Raji (cell line): ENCODE results near the gene SACS.

Source experiments
- POLR2A ChIP-seq: IDR thresholded peaks from 2 replicates; pipeline ENCODE4 v1.6.1; 2011; ENCODE audit warnings: low read depth, low read length, control low read depth; ENCODE audit not compliant: insufficient read depth

Gene SACS

DNA sequence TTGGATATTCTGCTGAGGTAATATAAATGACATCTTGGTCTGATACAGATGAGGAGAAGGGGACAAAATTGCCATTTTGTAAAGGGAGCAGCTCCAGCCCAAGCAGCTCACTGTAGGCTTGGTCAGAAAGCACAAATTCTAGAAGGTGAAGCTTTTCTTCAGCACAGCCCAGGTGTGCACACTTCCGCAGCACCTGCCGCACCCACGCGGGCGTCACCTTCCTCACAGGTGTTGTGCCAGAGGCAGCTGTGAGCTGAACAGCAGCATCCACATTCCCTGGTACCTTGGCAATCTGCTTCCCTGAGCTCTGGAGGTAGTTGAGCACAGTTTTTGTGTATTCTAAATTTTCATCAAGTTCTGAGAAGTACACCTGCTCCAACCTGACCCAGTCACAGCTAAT is 79.0 kb downstream of the SACS start:
- TF ChIP-seq POLR2A = no peak

DNA sequence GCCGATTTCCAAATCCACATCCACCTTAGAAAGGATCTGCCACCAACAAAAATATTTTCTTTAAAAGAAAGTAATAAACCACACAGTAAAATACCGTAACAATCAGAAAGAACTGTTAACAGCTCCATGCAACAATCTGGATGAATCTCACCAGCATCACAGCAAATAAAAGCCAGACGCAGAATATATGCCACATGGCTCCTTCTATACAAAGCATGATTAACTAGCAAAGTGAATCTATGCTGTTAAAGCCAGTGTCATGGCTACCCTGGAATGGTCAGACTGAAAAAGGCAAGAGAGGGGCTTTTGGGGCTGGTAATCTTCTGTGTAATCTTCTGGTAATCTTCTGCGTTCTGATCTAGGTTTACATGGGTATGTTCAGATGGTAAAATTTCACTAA is 81.3 kb downstream of the SACS start:
- no peak for TF ChIP-seq POLR2A

DNA sequence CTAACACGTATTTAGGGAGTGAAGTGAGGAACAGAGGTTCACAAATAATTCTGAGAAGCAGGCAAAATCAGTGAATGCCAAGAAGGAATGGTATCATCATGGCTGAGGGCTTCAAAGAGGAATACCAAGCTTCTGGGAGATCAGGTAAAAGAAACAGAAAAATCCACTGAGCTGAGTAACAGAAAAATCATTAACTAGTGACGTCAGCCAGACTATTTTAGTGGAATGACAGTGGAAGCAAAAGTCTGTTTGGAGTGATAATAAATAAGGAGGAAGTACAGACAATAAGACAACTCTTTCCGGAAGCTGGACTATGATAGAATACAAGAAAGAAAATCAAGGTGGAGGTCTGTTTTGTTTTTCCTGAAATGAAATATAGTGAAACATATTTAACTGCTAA is 83.5 kb downstream of the SACS start:
- no peak for TF ChIP-seq POLR2A

- no peak for TF ChIP-seq POLR2A
Measured at GRCh38 chr13:23349161-23349897, 84.2 kb downstream of the SACS start.

DNA sequence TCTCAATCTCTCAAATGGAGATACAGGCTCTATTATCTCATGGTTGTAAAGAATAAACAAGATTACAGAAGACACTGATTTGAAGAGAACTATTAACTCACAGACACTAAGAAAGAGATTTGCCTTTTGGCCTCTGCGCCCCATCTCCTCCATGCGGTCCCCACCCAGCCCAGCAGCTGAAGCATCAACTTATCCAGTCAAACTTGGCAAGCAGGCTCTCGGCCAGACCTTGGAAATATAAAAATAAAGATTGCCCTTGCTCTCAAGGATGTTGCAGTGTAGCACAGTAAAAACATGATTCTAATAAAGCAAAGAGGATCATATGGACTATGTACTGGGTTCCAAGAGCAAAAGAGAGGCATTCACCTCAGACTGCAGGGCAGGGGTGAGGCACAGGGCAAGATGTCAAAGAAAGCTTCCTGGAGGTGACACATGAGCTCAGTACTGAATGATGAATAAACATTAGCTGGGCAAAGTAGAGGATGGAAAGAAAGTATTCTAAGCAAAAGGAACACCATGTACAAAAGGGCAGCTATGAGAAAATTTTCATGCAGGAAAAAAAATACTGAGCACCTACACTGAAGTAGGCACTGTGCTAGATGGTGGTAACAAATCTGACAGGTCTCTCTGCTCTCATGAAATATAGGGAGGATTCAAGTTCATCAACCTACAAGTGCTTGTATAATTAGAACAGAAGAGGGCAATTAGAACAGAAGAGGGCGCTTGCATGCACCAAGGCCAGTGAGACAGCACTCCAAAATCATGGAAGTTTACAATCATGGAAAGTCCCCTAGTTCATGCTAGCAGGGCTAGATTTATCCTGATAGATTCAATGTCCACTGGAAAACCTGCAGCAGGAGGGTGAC is 85.0 kb downstream of the SACS start:
- TF ChIP-seq POLR2A = no peak

DNA sequence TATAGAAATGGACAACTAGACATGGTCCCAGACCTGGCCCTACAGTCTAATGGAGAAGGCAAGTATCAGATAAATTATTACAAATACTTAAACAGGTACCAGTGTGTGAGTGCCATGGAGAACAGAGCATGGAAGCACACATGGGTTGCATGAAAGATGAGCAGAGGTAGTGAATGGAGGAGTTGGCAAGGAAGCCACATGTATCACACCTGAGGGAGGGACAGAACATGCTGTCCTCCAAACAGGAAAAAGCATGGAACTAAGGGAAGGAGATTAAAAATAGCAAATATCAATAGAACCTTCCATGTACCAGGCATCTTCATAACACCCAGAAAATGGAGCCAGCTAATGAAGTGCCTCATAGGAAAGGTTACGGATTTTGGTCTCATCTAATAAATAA is 85.9 kb downstream of the SACS start:
- no peak for TF ChIP-seq POLR2A

DNA sequence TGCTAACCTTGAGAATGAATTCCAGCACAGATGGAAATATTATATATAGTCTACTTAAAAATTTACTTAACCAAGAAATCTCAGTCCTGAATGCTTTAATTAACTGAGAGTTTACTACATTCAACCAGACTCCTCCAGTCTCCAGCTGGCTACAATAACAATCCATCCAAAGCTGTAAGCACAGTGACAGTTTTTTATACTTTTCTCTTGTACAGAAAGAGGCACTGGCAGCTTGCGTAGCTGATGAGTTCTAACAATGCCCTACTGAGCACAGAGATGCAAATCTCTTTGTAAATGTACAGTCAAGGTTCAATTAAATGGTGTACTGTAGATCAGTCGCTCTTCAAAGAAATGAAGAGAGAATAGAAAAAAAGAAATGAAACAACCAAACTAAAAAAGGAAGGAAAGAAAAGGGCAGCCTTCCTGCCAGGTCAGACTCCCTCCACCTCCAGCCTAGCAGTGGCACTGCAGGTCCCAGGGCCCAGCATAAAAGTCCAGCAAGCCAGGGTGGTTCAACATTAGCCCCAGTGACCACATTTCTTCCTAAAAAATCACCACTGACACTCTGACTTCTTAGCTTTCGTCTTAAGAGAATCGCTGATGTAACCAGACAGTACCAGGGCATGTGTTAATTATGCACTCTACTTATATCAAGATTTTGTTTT is 88.4 kb downstream of the SACS start:
- no peak for TF ChIP-seq POLR2A

GRCh38 chr13:23339225-23339624 is 94.3 kb downstream of the SACS start:
- no peak for TF ChIP-seq POLR2A

DNA sequence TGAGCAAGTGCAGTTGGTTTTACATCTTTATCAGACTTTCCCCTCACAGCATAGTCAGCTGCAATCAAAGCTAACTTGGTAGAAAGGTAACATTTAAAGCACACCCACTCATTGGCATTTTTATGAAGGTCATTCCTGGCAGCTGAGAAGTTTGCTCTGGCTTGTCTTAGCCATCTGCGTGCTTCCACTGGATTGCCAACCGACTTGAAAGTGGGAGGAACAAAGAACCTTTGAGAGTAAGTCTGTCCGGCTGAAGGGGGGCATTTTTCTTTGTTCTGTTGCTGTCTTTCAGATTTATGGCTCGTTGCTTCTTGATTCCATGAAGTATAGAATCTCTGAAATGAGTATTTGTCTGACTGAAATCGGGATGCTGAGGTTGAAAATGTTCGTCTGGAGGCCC is 103.1 kb downstream of the SACS start:
- TF ChIP-seq POLR2A = no peak

DNA sequence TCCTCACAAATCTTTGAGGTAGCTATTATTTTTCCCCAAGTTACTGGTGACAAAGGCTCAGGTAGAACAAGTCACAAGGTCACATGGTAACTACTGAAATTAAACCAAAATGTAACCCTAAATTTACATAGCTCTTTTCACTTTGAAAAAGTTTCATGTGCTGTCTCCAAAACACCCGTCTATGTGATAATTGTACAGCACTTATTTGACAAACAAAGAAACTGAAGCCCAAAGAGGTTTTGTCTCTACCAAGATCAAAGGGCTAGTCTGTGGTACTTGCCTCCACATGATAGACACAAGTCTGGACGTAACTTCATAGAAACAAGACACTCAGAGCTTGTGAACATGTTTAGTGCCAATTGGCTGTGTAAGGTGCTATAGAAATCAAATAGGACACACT is 108.3 kb downstream of the SACS start:
- no peak for TF ChIP-seq POLR2A

DNA sequence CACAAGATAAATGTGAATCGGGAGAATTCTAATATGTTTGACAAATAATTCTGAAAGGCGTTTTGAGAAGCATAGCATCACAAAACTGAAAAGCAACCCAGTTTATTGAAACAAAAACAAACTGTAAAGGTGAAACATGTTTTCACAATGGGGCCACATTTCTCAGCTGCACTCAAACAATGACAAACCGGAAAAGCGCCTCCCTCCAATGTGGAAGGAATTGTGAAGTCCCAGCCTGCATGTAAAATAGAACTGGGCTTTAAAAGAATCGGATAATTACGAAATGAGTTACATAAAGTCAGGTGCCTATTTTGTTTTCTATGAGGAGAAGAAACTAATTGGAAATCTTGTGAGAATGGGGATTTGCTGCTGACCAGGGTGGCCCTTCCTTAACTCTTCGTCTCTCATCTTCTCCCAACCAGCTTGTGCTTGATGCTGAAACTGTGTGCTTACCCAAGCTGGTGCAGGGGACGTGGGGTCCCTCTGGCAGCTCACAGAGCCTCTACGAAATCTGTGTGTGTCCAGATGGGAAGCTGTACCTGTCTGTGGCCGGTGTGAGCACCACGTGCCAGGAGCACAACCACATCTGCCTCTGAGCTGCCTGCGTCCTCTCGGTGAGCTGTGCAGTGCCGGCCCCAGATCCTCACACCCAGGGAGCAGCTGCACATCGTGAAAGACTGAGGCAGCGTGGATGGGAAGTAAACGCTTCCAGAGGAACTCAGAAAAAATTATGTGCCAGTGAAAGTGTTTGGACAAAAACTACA is 109.4 kb downstream of the SACS start:
- no peak for TF ChIP-seq POLR2A

- no peak for TF ChIP-seq POLR2A
Measured at GRCh38 chr13:23322353-23323336, 110.9 kb downstream of the SACS start.

GRCh38 chr13:23321535-23322241 is 111.8 kb downstream of the SACS start:
- no peak for TF ChIP-seq POLR2A

DNA sequence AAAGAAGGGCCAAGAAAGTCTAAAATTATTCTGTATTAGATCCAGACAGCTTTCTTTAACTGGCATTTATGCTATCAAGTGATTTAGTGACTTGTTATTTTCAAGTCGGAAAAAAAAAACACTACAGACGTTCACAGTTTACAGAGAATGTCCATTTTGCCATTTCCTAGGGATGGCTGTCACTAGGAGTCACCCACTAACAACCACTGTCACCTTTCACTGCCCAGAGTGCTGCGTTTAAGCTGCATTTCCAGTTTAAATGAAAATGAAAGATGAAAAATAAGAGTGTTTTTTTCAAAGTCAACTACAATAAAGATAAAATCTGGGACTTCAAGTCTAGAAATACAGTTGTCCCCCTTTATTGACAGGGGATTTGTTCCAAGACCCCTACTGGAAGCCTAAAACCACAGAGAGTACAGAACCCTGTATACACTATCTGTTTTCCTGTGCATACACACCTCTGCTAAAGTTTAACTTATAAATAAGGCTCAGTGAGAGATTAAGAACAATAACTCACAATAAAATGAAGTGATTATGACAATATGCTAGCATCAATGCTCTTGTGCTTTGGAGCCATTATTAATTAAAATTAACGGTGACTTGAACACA is 112.5 kb downstream of the SACS start:
- no peak for TF ChIP-seq POLR2A

- no peak for TF ChIP-seq POLR2A
Measured at GRCh38 chr13:23319883-23320224, 113.6 kb downstream of the SACS start.
